ENCODE results near the gene SAT2. TPM values are rescaled to one million over a fixed set of nuclear protein-coding genes. Genes with fewer than 3 reads are reported as not detected.
A peak's percentile ranks its signal among the peaks of the same experiment; 100 is the strongest.
"Not testable (repeated sequence)": the region's sequence is repeated elsewhere in the genome, so short reads cannot be mapped to it uniquely, and the experiment has no call there.

SAT2 gene
- total RNA-seq, 1 donor from 2014 or later, result 120 TPM

GRCh38 chr17:7634384-7634783, 6.8 kb upstream of the SAT2 start:
- DNase-seq (ENCODE audit: low spot score), result no peak

- DNase-seq (ENCODE audit: low spot score), result no peak
Measured at GRCh38 chr17:7633093-7633492, 5.5 kb upstream of the SAT2 start.

GRCh38 chr17:7632492-7632894, 4.9 kb upstream of the SAT2 start:
- no peak for DNase-seq (ENCODE audit: low spot score)

GRCh38 chr17:7631398-7632380, 4.1 kb upstream of the SAT2 start:
- no peak for DNase-seq (ENCODE audit: low spot score)

GRCh38 chr17:7629939-7630571, 2.4 kb upstream of the SAT2 start, which contains the start of gene SHBG:
Gene SHBG, plus strand, starts transcription at chr17:7630135. Its CDS starts 38 bp downstream, at chr17:7630173.
- DNase-seq (ENCODE audit: low spot score), result no peak

- no peak for DNase-seq (ENCODE audit: low spot score)
Measured at GRCh38 chr17:7626956-7627249, 718 bp downstream of the SAT2 start.

- no peak for DNase-seq (ENCODE audit: low spot score)
Measured at GRCh38 chr17:7626307-7626706, 1.3 kb downstream of the SAT2 start.

- not testable (repeated sequence) for DNase-seq (ENCODE audit: low spot score)
Measured at GRCh38 chr17:7625749-7626148, 1.9 kb downstream of the SAT2 start.

GRCh38 chr17:7623661-7624060, 4.0 kb downstream of the SAT2 start:
- DNase-seq (ENCODE audit: low spot score), result no peak

- DNase-seq (ENCODE audit: low spot score), result no peak
Measured at GRCh38 chr17:7620835-7621234, 6.8 kb downstream of the SAT2 start.

GRCh38 chr17:7618608-7619007, 9.0 kb downstream of the SAT2 start:
- no peak for DNase-seq (ENCODE audit: low spot score)

- DNase-seq (ENCODE audit: low spot score), result no peak
Measured at GRCh38 chr17:7615265-7615747, 12.3 kb downstream of the SAT2 start.

GRCh38 chr17:7614425-7615264, 13.0 kb downstream of the SAT2 start, which contains the start of gene FXR2:
Gene FXR2, minus strand, starts transcription at chr17:7614897. Its CDS starts 365 bp downstream, at chr17:7614532.
- DNase-seq (ENCODE audit: low spot score), result peak; percentile 100

- no peak for DNase-seq (ENCODE audit: low spot score)
Measured at GRCh38 chr17:7613769-7614424, 13.7 kb downstream of the SAT2 start.

GRCh38 chr17:7612294-7612640, 15.4 kb downstream of the SAT2 start:
- no peak for DNase-seq (ENCODE audit: low spot score)

GRCh38 chr17:7611635-7612293, 15.9 kb downstream of the SAT2 start:
- DNase-seq (ENCODE audit: low spot score), result no peak

- no peak for DNase-seq (ENCODE audit: low spot score)
Measured at GRCh38 chr17:7610641-7611040, 17.0 kb downstream of the SAT2 start.

- no peak for DNase-seq (ENCODE audit: low spot score)
Measured at GRCh38 chr17:7606280-7606679, 21.3 kb downstream of the SAT2 start.

- DNase-seq (ENCODE audit: low spot score), result not testable (repeated sequence)
Measured at GRCh38 chr17:7597561-7597960, 30.1 kb downstream of the SAT2 start.

- DNase-seq (ENCODE audit: low spot score), result no peak
Measured at GRCh38 chr17:7593296-7593695, 34.3 kb downstream of the SAT2 start.
